ENCODE data around the gene AKR1E2. TPM values are rescaled to one million over a fixed set of nuclear protein-coding genes. Genes with fewer than 3 reads are reported as not detected.

The AKR1E2 gene
- 1.1 and 1.4 TPM in 2 replicates for total RNA-seq

GRCh38 chr10:4825868-4826791 lies at the start of gene AKR1E2:
AKR1E2 (plus strand) TSS chr10:4826207; CDS start chr10:4826325, 118 bp downstream.

Other genes with a start within 250 kb of the AKR1E2 start
- 49.7 and 63.3 TPM in 2 replicates for gene AKR1C1, start 137.2 kb downstream of the AKR1E2 start, total RNA-seq
- 167 and 181 TPM in 2 replicates for gene AKR1C2, start 177.7 kb downstream of the AKR1E2 start, total RNA-seq

Data from airway epithelial cell (primary cell).